VCaP (cell line): Measurements from ENCODE around the gene HOXD10.

Experiments used
- H3K27ac ChIP-seq: fragments of 450-650 bp; 2 replicates; pipeline ENCODE4 v1.5.1; 2017
- CTCF ChIP-seq: fragments of 450-650 bp; conservative IDR thresholded peaks from 2 replicates; pipeline ENCODE4 v1.5.1; 2017; ENCODE audit warnings: mild to moderate bottlenecking, moderate library complexity

Gene HOXD10

DNA sequence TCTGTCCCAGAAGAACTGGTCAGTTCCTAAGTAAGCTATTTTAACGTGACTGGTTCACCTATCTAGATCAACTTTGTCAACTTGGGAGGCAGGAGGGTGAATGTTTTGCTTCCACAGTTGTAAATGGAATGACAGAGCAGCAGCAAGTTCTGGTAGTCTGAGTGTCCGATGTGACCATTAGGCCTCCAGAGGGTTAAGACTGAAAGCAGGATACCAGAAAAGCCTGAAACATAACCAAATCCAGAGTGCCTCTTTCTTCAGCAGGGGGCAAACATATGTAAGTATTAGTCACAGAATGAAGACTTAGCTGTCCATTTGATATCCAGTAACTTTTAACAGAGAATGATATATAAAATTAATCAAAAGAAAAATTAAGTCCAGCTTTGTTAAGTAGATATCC lies 49.7 kb downstream of the HOXD10 start:
- H3K27ac ChIP-seq: no peak overlapping the region
- no peak for TF ChIP-seq CTCF

DNA sequence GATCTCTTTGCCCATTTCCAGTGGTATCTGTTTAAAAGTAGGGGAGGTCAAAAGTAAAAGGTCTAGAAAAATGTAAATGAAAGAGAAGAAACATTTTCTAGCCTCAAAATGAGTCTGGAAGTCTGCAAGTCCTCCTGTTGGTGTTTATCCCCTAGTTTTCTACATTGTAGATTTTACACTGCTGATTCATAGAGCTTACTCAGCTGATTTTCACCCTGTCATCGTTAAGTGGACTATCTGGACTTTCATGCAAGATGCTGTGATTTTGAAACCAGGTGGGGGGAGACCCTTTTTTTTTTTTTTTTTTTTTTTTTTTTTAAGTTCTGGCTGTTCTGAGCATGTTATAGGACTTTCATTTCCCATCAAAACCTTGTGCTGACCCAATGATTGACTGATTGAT lies 50.8 kb downstream of the HOXD10 start:
- TF ChIP-seq CTCF: no peak

GRCh38 chr2:176169181-176169580 lies 52.6 kb downstream of the HOXD10 start:
- no peak overlapping the region for H3K27ac ChIP-seq
- no peak for TF ChIP-seq CTCF

More for the DNA sequence above, 50.8 kb downstream of the HOXD10 start:
- no peak overlapping the region for H3K27ac ChIP-seq
